ENCODE data around the gene CRAT. TPM values are rescaled to one million over a fixed set of nuclear protein-coding genes. Genes with fewer than 3 reads are reported as not detected.

CRAT gene
- total RNA-seq, 2 experiments from 2014 or later, result 1.8 to 6.5 TPM

GRCh38 chr9:129128689-129129088 lies 18.1 kb upstream of the CRAT start:
- Histone ChIP-seq H3K9me3 (ENCODE audit: low read length) (no peaks in the 10 kb centered on the region), H3K36me3 (ENCODE audit: insufficient read depth, low read length) (peaks cover 79% of the 10 kb centered on the region), H3K9me2 (ENCODE audit: insufficient read depth, low read length) (no peaks in the 10 kb centered on the region), H4K20me1 (ENCODE audit: insufficient read depth, low read length) (no peaks in the 10 kb centered on the region), H3K4me1 (ENCODE audit: insufficient read depth, low read length, poor library complexity, severe bottlenecking) (no peaks in the 10 kb centered on the region), H3K27ac (ENCODE audit: low read depth, low read length, poor library complexity, severe bottlenecking) (no peak overlapping the region), H2AFZ (ENCODE audit: low read length) (no peak overlapping the region), H3K79me2 (ENCODE audit: insufficient read depth, low read depth, low read length) (no peaks in the 10 kb centered on the region), H3K4me2 (ENCODE audit: low read length) (no peak overlapping the region), H3K4me3 (ENCODE audit: low read depth, low read length, poor library complexity, severe bottlenecking) (no peak overlapping the region)
- POLR2A ChIA-PET, result no interaction called here
- no TSS peak for BruUV-seq (replicated peaks)
- no peak for TF ChIP-seq EZH2phosphoT487 (IDR thresholded peaks at IDR 0.05; ENCODE audit: borderline replicate concordance, low read depth, low read length)
- TF ChIP-seq, protein P1, sequence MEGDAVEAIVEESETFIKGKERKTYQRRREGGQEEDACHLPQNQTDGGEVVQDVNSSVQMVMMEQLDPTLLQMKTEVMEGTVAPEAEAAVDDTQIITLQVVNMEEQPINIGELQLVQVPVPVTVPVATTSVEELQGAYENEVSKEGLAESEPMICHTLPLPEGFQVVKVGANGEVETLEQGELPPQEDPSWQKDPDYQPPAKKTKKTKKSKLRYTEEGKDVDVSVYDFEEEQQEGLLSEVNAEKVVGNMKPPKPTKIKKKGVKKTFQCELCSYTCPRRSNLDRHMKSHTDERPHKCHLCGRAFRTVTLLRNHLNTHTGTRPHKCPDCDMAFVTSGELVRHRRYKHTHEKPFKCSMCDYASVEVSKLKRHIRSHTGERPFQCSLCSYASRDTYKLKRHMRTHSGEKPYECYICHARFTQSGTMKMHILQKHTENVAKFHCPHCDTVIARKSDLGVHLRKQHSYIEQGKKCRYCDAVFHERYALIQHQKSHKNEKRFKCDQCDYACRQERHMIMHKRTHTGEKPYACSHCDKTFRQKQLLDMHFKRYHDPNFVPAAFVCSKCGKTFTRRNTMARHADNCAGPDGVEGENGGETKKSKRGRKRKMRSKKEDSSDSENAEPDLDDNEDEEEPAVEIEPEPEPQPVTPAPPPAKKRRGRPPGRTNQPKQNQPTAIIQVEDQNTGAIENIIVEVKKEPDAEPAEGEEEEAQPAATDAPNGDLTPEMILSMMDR (conservative IDR thresholded peaks at IDR 0.05; ENCODE audit: low read length), result no peak
- intact Hi-C loops (cut with micrococcal nuclease; ENCODE audit: unreplicated experiment), result no loop called here
- CTCF ChIA-PET (ENCODE audit: unreplicated experiment), result no interaction called here
- no peak for DNase-seq (ENCODE audit: low spot score)

GRCh38 chr9:129126749-129127618 lies 16.4 kb upstream of the CRAT start:
- intact Hi-C loops (cut with micrococcal nuclease; ENCODE audit: unreplicated experiment), result no loop called here
- Histone ChIP-seq H3K27ac (ENCODE audit: low read depth, low read length, poor library complexity, severe bottlenecking) (no peak overlapping the region), H3K36me3 (ENCODE audit: insufficient read depth, low read length) (peaks cover 80% of the 10 kb centered on the region), H3K79me2 (ENCODE audit: insufficient read depth, low read depth, low read length) (no peaks in the 10 kb centered on the region), H3K4me1 (ENCODE audit: insufficient read depth, low read length, poor library complexity, severe bottlenecking) (no peaks in the 10 kb centered on the region), H3K4me3 (ENCODE audit: low read depth, low read length, poor library complexity, severe bottlenecking) (no peak overlapping the region), H4K20me1 (ENCODE audit: insufficient read depth, low read length) (no peaks in the 10 kb centered on the region), H3K9me2 (ENCODE audit: insufficient read depth, low read length) (no peaks in the 10 kb centered on the region), H2AFZ (ENCODE audit: low read length) (no peak overlapping the region), H3K9me3 (ENCODE audit: low read length) (no peaks in the 10 kb centered on the region), H3K4me2 (ENCODE audit: low read length) (no peak overlapping the region)
- POLR2A ChIA-PET, result no interaction called here
- BruUV-seq (replicated peaks), result no TSS peak
- CTCF ChIA-PET (ENCODE audit: unreplicated experiment), result interaction anchor here (0.5 kb wide), 1 partner anchor 16 kb away, joined by 3 read pairs; no protein-coding TSS in a partner anchor
- DNase-seq (ENCODE audit: low spot score), result no peak
- TF ChIP-seq EZH2phosphoT487 (IDR thresholded peaks at IDR 0.05; ENCODE audit: borderline replicate concordance, low read depth, low read length), result no peak
- TF ChIP-seq, protein P1 (conservative IDR thresholded peaks at IDR 0.05; ENCODE audit: low read length), result no peak

DNA sequence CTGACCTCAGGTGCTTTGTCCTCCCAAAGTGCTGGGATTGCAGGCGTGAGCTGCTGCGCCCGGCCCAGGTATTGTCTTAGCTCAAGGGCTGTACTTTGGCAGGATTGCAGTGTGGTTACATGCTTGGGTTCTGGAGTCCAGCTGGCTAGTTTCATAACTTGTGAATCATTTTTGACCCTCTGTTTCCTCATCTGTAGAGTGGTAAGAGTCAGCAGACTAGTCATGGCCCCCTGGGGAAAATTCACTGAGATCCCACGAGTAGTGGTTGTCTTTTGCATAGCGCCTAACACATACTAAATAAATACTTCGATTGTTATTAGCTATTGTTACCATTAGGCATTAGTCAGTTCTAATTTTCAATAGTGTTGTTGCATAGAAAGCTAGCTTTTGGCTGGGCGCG lies 14.9 kb upstream of the CRAT start:
- intact Hi-C loops (cut with micrococcal nuclease; ENCODE audit: unreplicated experiment), result no loop called here
- no peak for DNase-seq (ENCODE audit: low spot score)
- peaks cover 80% of the 10 kb centered on the region for H3K36me3 ChIP-seq (ENCODE audit: insufficient read depth, low read length)

More for the DNA sequence above, 14.9 kb upstream of the CRAT start:
- no peak overlapping the region for H3K27ac ChIP-seq (ENCODE audit: low read depth, low read length, poor library complexity, severe bottlenecking)
- no TSS peak for BruUV-seq (replicated peaks)
- ChIA-PET POLR2A (interaction anchor here (1.0 kb wide), 1 partner anchor 14 kb away, joined by 3 read pairs; the partner anchor contains the start of gene PTPA), CTCF (ENCODE audit: unreplicated experiment) (no interaction called here)
- H4K20me1 ChIP-seq (ENCODE audit: insufficient read depth, low read length), result no peaks in the 10 kb centered on the region
- no peaks in the 10 kb centered on the region for H3K9me2 ChIP-seq (ENCODE audit: insufficient read depth, low read length)
- no peak overlapping the region for H2AFZ ChIP-seq (ENCODE audit: low read length)
- H3K79me2 ChIP-seq (ENCODE audit: insufficient read depth, low read depth, low read length), result no peaks in the 10 kb centered on the region
- no peaks in the 10 kb centered on the region for H3K9me3 ChIP-seq (ENCODE audit: low read length)
- TF ChIP-seq EZH2phosphoT487 (IDR thresholded peaks at IDR 0.05; ENCODE audit: borderline replicate concordance, low read depth, low read length), result no peak
- TF ChIP-seq, protein P1 (conservative IDR thresholded peaks at IDR 0.05; ENCODE audit: low read length), result no peak
- no peak overlapping the region for H3K4me2 ChIP-seq (ENCODE audit: low read length)
- no peaks in the 10 kb centered on the region for H3K4me1 ChIP-seq (ENCODE audit: insufficient read depth, low read length, poor library complexity, severe bottlenecking)
- H3K4me3 ChIP-seq (ENCODE audit: low read depth, low read length, poor library complexity, severe bottlenecking), result no peak overlapping the region

Data from OCI-LY7 (cell line).